HAP-1 (cell line): Measurements from ENCODE around the gene MTURN.

Source experiments
- DNase-seq, 2 experiments: peaks; one replicate each; pipeline ENCODE4 v3.0.0-alpha.2; 2016 to 2020; ENCODE audit warnings: low spot score in 2 of 2
- H3K27me3 ChIP-seq: fragments of 250-450 bp; sonication (Bioruptor Pico); 2 replicates; pipeline ENCODE4 v1.5.1; 2020; ENCODE audit warnings: low read depth, mild to moderate bottlenecking, moderate library complexity
- H3K36me3 ChIP-seq: fragments of 250-450 bp; sonication (Bioruptor Pico); replicated peaks from 2 replicates; pipeline ENCODE4 v1.5.1; 2020; ENCODE audit warnings: mild to moderate bottlenecking
- H3K4me1 ChIP-seq: fragments of 250-450 bp; sonication (Bioruptor Pico); 2 replicates; pipeline ENCODE4 v1.5.1; 2020; ENCODE audit warnings: mild to moderate bottlenecking
- H3K4me3 ChIP-seq: fragments of 250-450 bp; sonication (Bioruptor Pico); 2 replicates; pipeline ENCODE4 v1.5.1; 2020; ENCODE audit warnings: mild to moderate bottlenecking, moderate library complexity
- H3K9me3 ChIP-seq: fragments of 250-450 bp; sonication (Bioruptor Pico); 2 replicates; pipeline ENCODE4 v1.5.1; 2020; ENCODE audit warnings: mild to moderate bottlenecking, moderate library complexity
- in situ Hi-C: fragments of 300-500 bp; cut with MboI; formaldehyde crosslinking; loops from 3 replicates; pipeline ENCODE4 v1.14.3; 2020; ENCODE audit warnings: low sequenced_read_pairs, inconsistent platforms, mixed read lengths

MTURN gene

GRCh38 chr7:30144657-30145306 is 10.0 kb downstream of the MTURN start:
- Histone ChIP-seq H3K4me3 (no peak overlapping the region), H3K27me3 (no peaks in the 10 kb centered on the region), H3K36me3 (no peaks in the 10 kb centered on the region), H3K9me3 (no peaks in the 10 kb centered on the region), H3K4me1 (peaks cover 24% of the 10 kb centered on the region)
- no peak for DNase-seq
- in situ Hi-C loops = no loop called here

- Histone ChIP-seq H3K4me3 (no peak overlapping the region), H3K27me3 (no peaks in the 10 kb centered on the region), H3K9me3 (no peaks in the 10 kb centered on the region), H3K36me3 (no peaks in the 10 kb centered on the region), H3K4me1 (peaks cover 24% of the 10 kb centered on the region)
- no peak for DNase-seq
- in situ Hi-C loops = no loop called here
Observed at GRCh38 chr7:30145426-30145970, 10.7 kb downstream of the MTURN start.

- Histone ChIP-seq H3K9me3 (no peaks in the 10 kb centered on the region), H3K4me3 (no peak overlapping the region), H3K4me1 (peaks cover 24% of the 10 kb centered on the region), H3K36me3 (no peaks in the 10 kb centered on the region), H3K27me3 (no peaks in the 10 kb centered on the region)
- no peak for DNase-seq
- in situ Hi-C loops = no loop called here
Observed at GRCh38 chr7:30146127-30146612, 11.4 kb downstream of the MTURN start.

- in situ Hi-C loops = no loop called here
- Histone ChIP-seq H3K36me3 (no peaks in the 10 kb centered on the region), H3K27me3 (no peaks in the 10 kb centered on the region), H3K4me3 (no peak overlapping the region), H3K9me3 (no peaks in the 10 kb centered on the region), H3K4me1 (peaks cover 24% of the 10 kb centered on the region)
- DNase-seq = no peak
Observed at GRCh38 chr7:30147223-30147622, 12.4 kb downstream of the MTURN start.

- H3K4me1 ChIP-seq = peaks cover 18% of the 10 kb centered on the region
- no peaks in the 10 kb centered on the region for H3K27me3 ChIP-seq
- H3K36me3 ChIP-seq = no peaks in the 10 kb centered on the region
- DNase-seq = no peak
- no peak overlapping the region for H3K4me3 ChIP-seq
- in situ Hi-C loops = no loop called here
- H3K9me3 ChIP-seq = no peaks in the 10 kb centered on the region
Observed at GRCh38 chr7:30147785-30148184, 13.0 kb downstream of the MTURN start.

GRCh38 chr7:30148426-30148825 is 13.6 kb downstream of the MTURN start:
- Histone ChIP-seq H3K9me3 (no peaks in the 10 kb centered on the region), H3K4me3 (no peak overlapping the region), H3K4me1 (peaks cover 13% of the 10 kb centered on the region), H3K27me3 (no peaks in the 10 kb centered on the region), H3K36me3 (no peaks in the 10 kb centered on the region)
- in situ Hi-C loops = no loop called here
- DNase-seq = no peak

- Histone ChIP-seq H3K9me3 (no peaks in the 10 kb centered on the region), H3K36me3 (peaks cover 2% of the 10 kb centered on the region; the same call in 1 of the 2 replicates), H3K4me1 (peaks cover 9% of the 10 kb centered on the region), H3K4me3 (no peak overlapping the region), H3K27me3 (no peaks in the 10 kb centered on the region)
- DNase-seq = no peak
- in situ Hi-C loops = no loop called here
Observed at GRCh38 chr7:30148951-30149459, 14.2 kb downstream of the MTURN start.

- Histone ChIP-seq H3K4me3 (no peak overlapping the region), H3K9me3 (no peaks in the 10 kb centered on the region), H3K27me3 (no peaks in the 10 kb centered on the region), H3K36me3 (peaks cover 7% of the 10 kb centered on the region; the same call in 1 of the 2 replicates), H3K4me1 (peaks cover 2% of the 10 kb centered on the region)
- in situ Hi-C loops = loop anchor here (25.0 kb wide), 1 partner anchor 263 kb away; no protein-coding TSS in a partner anchor
- DNase-seq = no peak
Observed at GRCh38 chr7:30149640-30150272, 15.0 kb downstream of the MTURN start.

- in situ Hi-C loops = loop anchor here (25.0 kb wide), 1 partner anchor 262 kb away; no protein-coding TSS in a partner anchor
Observed at GRCh38 chr7:30150711-30151110, 15.9 kb downstream of the MTURN start.

GRCh38 chr7:30154111-30154587 is 19.4 kb downstream of the MTURN start:
- no peaks in the 10 kb centered on the region for H3K9me3 ChIP-seq
- in situ Hi-C loops = loop anchor here (25.0 kb wide), 1 partner anchor 258 kb away; no protein-coding TSS in a partner anchor
- peaks cover 7% of the 10 kb centered on the region; the same call in 1 of the 2 replicates for H3K36me3 ChIP-seq
- peaks cover 10% of the 10 kb centered on the region for H3K4me1 ChIP-seq
- no peaks in the 10 kb centered on the region for H3K27me3 ChIP-seq
- DNase-seq = no peak
- H3K4me3 ChIP-seq = no peak overlapping the region

More at GRCh38 chr7:30150711-30151110, 15.9 kb downstream of the MTURN start:
- H3K27me3 ChIP-seq = no peaks in the 10 kb centered on the region
- H3K4me3 ChIP-seq = no peak overlapping the region
- no peak for DNase-seq
- peaks cover 2% of the 10 kb centered on the region; the same call in 1 of the 2 replicates for H3K4me1 ChIP-seq
- H3K9me3 ChIP-seq = no peaks in the 10 kb centered on the region
- peaks cover 7% of the 10 kb centered on the region; the same call in 1 of the 2 replicates for H3K36me3 ChIP-seq

GRCh38 chr7:30155481-30155880 is 20.7 kb downstream of the MTURN start:
- Histone ChIP-seq H3K9me3 (no peaks in the 10 kb centered on the region), H3K27me3 (no peaks in the 10 kb centered on the region), H3K36me3 (peaks cover 7% of the 10 kb centered on the region; the same call in 1 of the 2 replicates), H3K4me1 (peaks cover 15% of the 10 kb centered on the region), H3K4me3 (no peak overlapping the region)
- in situ Hi-C loops = loop anchor here (25.0 kb wide), 1 partner anchor 257 kb away; no protein-coding TSS in a partner anchor
- DNase-seq = no peak

- Histone ChIP-seq H3K9me3 (no peaks in the 10 kb centered on the region), H3K4me1 (peaks cover 20% of the 10 kb centered on the region), H3K27me3 (no peaks in the 10 kb centered on the region), H3K36me3 (peaks cover 7% of the 10 kb centered on the region; the same call in 1 of the 2 replicates), H3K4me3 (no peak overlapping the region)
- no peak for DNase-seq
- in situ Hi-C loops = loop anchor here (25.0 kb wide), 1 partner anchor 255 kb away; no protein-coding TSS in a partner anchor
Observed at GRCh38 chr7:30157204-30157603, 22.4 kb downstream of the MTURN start.

- peaks cover 3% of the 10 kb centered on the region; the same call in 1 of the 2 replicates for H3K36me3 ChIP-seq
- no peak for DNase-seq
- no peaks in the 10 kb centered on the region for H3K27me3 ChIP-seq
- no peak overlapping the region for H3K4me3 ChIP-seq
- peaks cover 32% of the 10 kb centered on the region for H3K4me1 ChIP-seq
- H3K9me3 ChIP-seq = no peaks in the 10 kb centered on the region
- in situ Hi-C loops = loop anchor here (25.0 kb wide), 1 partner anchor 253 kb away; no protein-coding TSS in a partner anchor
Observed at GRCh38 chr7:30159163-30159562, 24.4 kb downstream of the MTURN start.
